Vagina (tissue), 2 donors: ENCODE measurements around the gene SCGB3A2. TPM values are rescaled to one million over a fixed set of nuclear protein-coding genes. Genes with fewer than 3 reads are reported as not detected.

ENCODE experiments used
- DNase-seq, 2 donors: peaks; one replicate each; pipeline ENCODE4 v3.0.0-alpha.2; 2017; ENCODE audit errors: extremely low spot score in 2 of 2
- H3K27ac ChIP-seq: fragments of 200-600 bp; sonication (generic); one replicate; pipeline ENCODE4 v1.5.1; 2019
- H3K27me3 ChIP-seq: fragments of 200-600 bp; sonication (generic); one replicate; pipeline ENCODE4 v1.5.1; 2019
- H3K36me3 ChIP-seq, 2 donors: fragments of 200-600 bp; sonication (generic); one replicate each; pipeline ENCODE4 v1.5.1; 2017 to 2019
- H3K4me1 ChIP-seq: fragments of 200-600 bp; sonication (generic); one replicate; pipeline ENCODE4 v1.5.1; 2019
- H3K4me3 ChIP-seq, 2 donors: fragments of 200-600 bp; sonication (generic); 1 replicate in 1 of 2; 2 replicates in 1 of 2; pipeline ENCODE4 v1.5.1; 2016 to 2019
- H3K9me3 ChIP-seq: fragments of 200-600 bp; sonication (generic); one replicate; pipeline ENCODE4 v1.5.1; 2019
- POLR2A ChIP-seq, 2 donors: fragments of 450-650 bp; IDR thresholded peaks; one replicate each; pipeline ENCODE4 v1.6.1; 2017; ENCODE audit warnings: antibody characterized with exemption in 2 of 2, mild to moderate bottlenecking in 2 of 2, moderate library complexity in 2 of 2
- POLR2AphosphoS5 ChIP-seq, 2 donors: sonication (generic); formaldehyde crosslinking; IDR thresholded peaks; one replicate each; pipeline ENCODE4 v1.9.0; 2017; ENCODE audit warnings: antibody characterized with exemption in 2 of 2, mild to moderate bottlenecking in 2 of 2, low read depth in 1 of 2; ENCODE audit not compliant: insufficient read depth in 1 of 2
- intact Hi-C: fragments of 100-400 bp; cut with DNase I; formaldehyde crosslinking; loops from one replicate; pipeline ENCODE4 v1.15.1; 2023
- total RNA-seq: library from RNA; depleted of rRNA; stranded (reverse); fragments of >200 nt; gene quantifications from one replicate; pipeline ENCODE4 v1.2.3, GENCODE V29; 2016
- TF ChIP-seq, protein P1 (sequence below), 3 experiments: fragments of 450-650 bp in 2 of 3; fragments of 200-600 bp in 1 of 3; sonication (generic) in 1 of 3; IDR thresholded peaks; one replicate each; pipeline ENCODE4 v1.5.1; 2017 to 2019; ENCODE audit warnings: antibody characterized with exemption in 3 of 3, mild to moderate bottlenecking in 2 of 3, moderate library complexity in 2 of 3

The SCGB3A2 gene
- total RNA-seq, 1 donor from 2014 or later: not detected

DNA sequence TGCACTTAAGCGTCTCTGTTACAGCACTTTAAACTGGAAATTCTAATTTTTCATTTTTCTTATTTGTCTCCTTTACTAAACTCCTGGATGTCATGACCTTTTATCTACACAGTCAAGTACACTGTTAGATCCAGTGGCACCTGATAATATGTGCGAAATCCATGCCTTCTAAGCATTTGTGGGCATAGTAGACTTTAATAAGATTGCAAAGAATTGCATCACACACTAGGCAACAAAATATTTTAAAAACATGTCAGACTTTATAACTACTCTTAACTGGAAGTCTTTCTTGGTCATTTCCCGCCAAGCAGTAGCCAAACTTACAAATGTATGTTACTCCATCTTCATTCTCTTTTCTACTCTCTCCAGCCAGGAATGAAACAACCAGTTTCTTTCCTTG lies 42.1 kb upstream of the SCGB3A2 start:
- H3K27ac ChIP-seq: no peak overlapping the region
- H3K9me3 ChIP-seq: no peaks in the 10 kb centered on the region
- no peak overlapping the region for H3K4me3 ChIP-seq
- DNase-seq: no peak
- no peaks in the 10 kb centered on the region for H3K4me1 ChIP-seq
- no peaks in the 10 kb centered on the region for H3K27me3 ChIP-seq
- TF ChIP-seq, protein P1, sequence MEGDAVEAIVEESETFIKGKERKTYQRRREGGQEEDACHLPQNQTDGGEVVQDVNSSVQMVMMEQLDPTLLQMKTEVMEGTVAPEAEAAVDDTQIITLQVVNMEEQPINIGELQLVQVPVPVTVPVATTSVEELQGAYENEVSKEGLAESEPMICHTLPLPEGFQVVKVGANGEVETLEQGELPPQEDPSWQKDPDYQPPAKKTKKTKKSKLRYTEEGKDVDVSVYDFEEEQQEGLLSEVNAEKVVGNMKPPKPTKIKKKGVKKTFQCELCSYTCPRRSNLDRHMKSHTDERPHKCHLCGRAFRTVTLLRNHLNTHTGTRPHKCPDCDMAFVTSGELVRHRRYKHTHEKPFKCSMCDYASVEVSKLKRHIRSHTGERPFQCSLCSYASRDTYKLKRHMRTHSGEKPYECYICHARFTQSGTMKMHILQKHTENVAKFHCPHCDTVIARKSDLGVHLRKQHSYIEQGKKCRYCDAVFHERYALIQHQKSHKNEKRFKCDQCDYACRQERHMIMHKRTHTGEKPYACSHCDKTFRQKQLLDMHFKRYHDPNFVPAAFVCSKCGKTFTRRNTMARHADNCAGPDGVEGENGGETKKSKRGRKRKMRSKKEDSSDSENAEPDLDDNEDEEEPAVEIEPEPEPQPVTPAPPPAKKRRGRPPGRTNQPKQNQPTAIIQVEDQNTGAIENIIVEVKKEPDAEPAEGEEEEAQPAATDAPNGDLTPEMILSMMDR (IDR thresholded peaks at IDR 0.05): no peak
- no peak for TF ChIP-seq POLR2AphosphoS5 (IDR thresholded peaks at IDR 0.05; ENCODE audit: insufficient read depth in 1 of 2, low read depth in 1 of 2)
- no peak for TF ChIP-seq POLR2A (IDR thresholded peaks at IDR 0.05)
- intact Hi-C loops: no loop called here
- no peaks in the 10 kb centered on the region for H3K36me3 ChIP-seq

DNA sequence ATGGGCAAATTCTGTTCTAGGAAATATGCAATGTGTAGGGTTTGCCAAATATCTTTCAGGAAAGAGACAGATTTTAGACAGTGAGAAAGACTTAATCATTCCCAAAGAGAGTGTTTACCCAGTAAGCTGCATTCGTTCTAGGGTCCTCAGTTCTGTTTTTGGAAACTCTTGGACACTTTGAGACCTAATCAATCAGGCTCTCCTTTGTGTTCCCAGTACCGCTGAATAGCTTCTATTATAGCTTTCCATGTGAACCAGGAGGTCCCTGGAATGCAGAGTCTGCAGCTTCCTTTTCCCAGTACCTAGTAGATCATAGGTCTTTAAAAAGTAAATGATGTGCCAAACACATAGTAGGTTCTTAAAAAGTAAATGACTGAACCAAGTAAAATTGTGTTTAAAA lies 35.6 kb upstream of the SCGB3A2 start:
- no peaks in the 10 kb centered on the region for H3K36me3 ChIP-seq
- no peak for DNase-seq
- intact Hi-C loops: no loop called here
- no peaks in the 10 kb centered on the region for H3K27me3 ChIP-seq
- H3K4me3 ChIP-seq: no peak overlapping the region
- H3K4me1 ChIP-seq: no peaks in the 10 kb centered on the region
- TF ChIP-seq, protein P1 (IDR thresholded peaks at IDR 0.05): no peak
- TF ChIP-seq POLR2A (IDR thresholded peaks at IDR 0.05): no peak
- no peak for TF ChIP-seq POLR2AphosphoS5 (IDR thresholded peaks at IDR 0.05; ENCODE audit: insufficient read depth in 1 of 2, low read depth in 1 of 2)
- no peaks in the 10 kb centered on the region for H3K9me3 ChIP-seq
- no peak overlapping the region for H3K27ac ChIP-seq

DNA sequence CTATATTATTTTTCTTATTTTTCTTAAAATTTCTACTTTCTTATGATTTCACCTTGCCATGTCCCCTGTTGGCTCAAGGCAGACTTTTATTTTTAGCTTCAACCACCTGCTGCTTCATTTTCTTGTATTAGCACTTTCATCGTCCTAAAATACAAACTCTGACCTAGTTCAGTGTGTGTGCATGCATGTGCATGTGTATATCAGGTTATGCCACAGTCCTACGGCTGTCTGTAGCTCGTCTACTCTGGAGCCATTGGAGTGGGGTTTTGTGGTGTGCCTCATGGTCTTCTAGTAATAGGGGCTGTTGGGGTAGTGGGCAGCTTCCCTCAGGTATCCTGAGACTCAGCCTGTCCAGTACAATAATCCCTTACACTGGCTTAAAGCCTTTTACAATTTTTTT lies 33.7 kb upstream of the SCGB3A2 start:
- no peaks in the 10 kb centered on the region for H3K27me3 ChIP-seq
- intact Hi-C loops: no loop called here
- H3K36me3 ChIP-seq: no peaks in the 10 kb centered on the region
- H3K9me3 ChIP-seq: no peaks in the 10 kb centered on the region
- no peak overlapping the region for H3K27ac ChIP-seq
- no peak for DNase-seq
- no peaks in the 10 kb centered on the region for H3K4me1 ChIP-seq
- no peak overlapping the region for H3K4me3 ChIP-seq
- TF ChIP-seq, protein P1 (IDR thresholded peaks at IDR 0.05): no peak
- TF ChIP-seq POLR2A (IDR thresholded peaks at IDR 0.05): no peak
- no peak for TF ChIP-seq POLR2AphosphoS5 (IDR thresholded peaks at IDR 0.05; ENCODE audit: insufficient read depth in 1 of 2, low read depth in 1 of 2)

DNA sequence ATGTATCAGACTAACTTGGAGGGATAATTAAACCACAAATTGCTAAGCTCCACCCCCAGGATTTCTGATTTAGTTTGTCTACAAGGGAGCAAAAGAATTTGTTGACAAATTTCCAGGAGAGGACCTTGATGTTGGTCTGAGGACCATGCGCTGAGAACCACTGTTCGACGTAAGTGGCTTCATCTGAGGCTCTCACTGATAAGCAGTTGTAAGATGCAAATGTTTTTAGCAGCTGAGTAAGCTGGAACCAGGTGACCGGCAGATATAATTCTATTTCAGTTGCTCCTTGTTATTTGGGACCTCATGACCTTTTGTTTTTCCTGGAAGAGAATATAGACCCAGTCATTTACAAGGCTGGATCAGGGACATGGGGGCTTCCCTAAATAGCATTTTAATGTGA lies 32.9 kb upstream of the SCGB3A2 start:
- no peak for DNase-seq
- Histone ChIP-seq H3K4me1 (no peaks in the 10 kb centered on the region), H3K27me3 (no peaks in the 10 kb centered on the region), H3K27ac (no peak overlapping the region), H3K9me3 (no peaks in the 10 kb centered on the region), H3K4me3 (no peak overlapping the region), H3K36me3 (no peaks in the 10 kb centered on the region)
- TF ChIP-seq POLR2AphosphoS5 (IDR thresholded peaks at IDR 0.05; ENCODE audit: insufficient read depth in 1 of 2, low read depth in 1 of 2) (no peak), POLR2A (IDR thresholded peaks at IDR 0.05) (no peak)
- TF ChIP-seq, protein P1 (IDR thresholded peaks at IDR 0.05): no peak
- intact Hi-C loops: no loop called here

DNA sequence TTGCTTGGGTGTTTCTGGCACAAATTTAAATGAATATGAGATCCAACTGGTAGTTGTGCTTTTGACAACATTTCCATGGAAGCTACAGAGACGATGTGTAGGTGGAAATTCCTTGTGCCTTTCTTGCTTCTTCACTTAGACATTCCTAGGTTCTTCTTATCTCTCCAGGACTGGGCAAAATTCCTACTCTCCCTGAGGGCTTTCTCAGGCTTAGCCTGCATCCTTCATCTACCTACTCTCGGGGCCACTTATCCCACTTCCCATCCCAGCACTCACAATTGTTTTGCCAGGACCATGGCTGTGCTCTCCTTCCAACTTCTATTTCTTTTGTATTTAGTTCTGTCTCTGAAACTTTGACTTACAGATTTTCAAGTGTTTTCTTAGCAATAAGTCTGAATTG lies 29.3 kb upstream of the SCGB3A2 start:
- Histone ChIP-seq H3K36me3 (no peaks in the 10 kb centered on the region), H3K4me3 (no peak overlapping the region), H3K27me3 (no peaks in the 10 kb centered on the region), H3K4me1 (no peaks in the 10 kb centered on the region), H3K27ac (no peak overlapping the region), H3K9me3 (no peaks in the 10 kb centered on the region)
- TF ChIP-seq POLR2AphosphoS5 (IDR thresholded peaks at IDR 0.05; ENCODE audit: insufficient read depth in 1 of 2, low read depth in 1 of 2) (no peak), POLR2A (IDR thresholded peaks at IDR 0.05) (no peak)
- TF ChIP-seq, protein P1 (IDR thresholded peaks at IDR 0.05): no peak
- no peak for DNase-seq
- intact Hi-C loops: no loop called here
